Sigmoid colon (tissue), 3 donors: Measurements from ENCODE around the gene ATXN7L2.

ENCODE experiments used
- CTCF ChIP-seq, 4 experiments: fragments of 450-650 bp in 3 of 4; fragments of 200-600 bp in 1 of 4; IDR thresholded peaks; one replicate each; pipeline ENCODE4 v1.5.1; 2016 to 2019; ENCODE audit warnings: antibody characterized with exemption in 4 of 4, mild to moderate bottlenecking in 3 of 4, moderate library complexity in 2 of 4
- POLR2A ChIP-seq, 2 donors: fragments of 450-650 bp; IDR thresholded peaks; one replicate each; pipeline ENCODE4 v1.6.1; 2016; ENCODE audit warnings: antibody characterized with exemption in 2 of 2, mild to moderate bottlenecking in 2 of 2, moderate library complexity in 2 of 2

GRCh38 chr1:109482242-109482641 lies 1.5 kb upstream of the ATXN7L2 start:
- TF ChIP-seq CTCF (IDR thresholded peaks at IDR 0.05): no peak
- no peak for TF ChIP-seq POLR2A (IDR thresholded peaks at IDR 0.05)
